Body of pancreas (tissue), 4 donors: ENCODE measurements around the gene KLHL25.
"Not testable (repeated sequence)": the region's sequence is repeated elsewhere in the genome, so short reads cannot be mapped to it uniquely, and the experiment has no call there.

Experiments
- POLR2A ChIP-seq, 3 donors: fragments of 450-650 bp; IDR thresholded peaks; one replicate each; pipeline ENCODE4 v1.6.1; 2016; ENCODE audit warnings: antibody characterized with exemption in 3 of 3, mild to moderate bottlenecking in 2 of 3
- TF ChIP-seq, protein P1 (sequence below), 7 experiments: fragments of 450-650 bp in 4 of 7; fragments of 200-600 bp in 3 of 7; sonication (generic) in 3 of 7; IDR thresholded peaks; one replicate each; pipeline ENCODE4 v1.5.1; 2016 to 2019; ENCODE audit warnings: antibody characterized with exemption in 7 of 7

DNA sequence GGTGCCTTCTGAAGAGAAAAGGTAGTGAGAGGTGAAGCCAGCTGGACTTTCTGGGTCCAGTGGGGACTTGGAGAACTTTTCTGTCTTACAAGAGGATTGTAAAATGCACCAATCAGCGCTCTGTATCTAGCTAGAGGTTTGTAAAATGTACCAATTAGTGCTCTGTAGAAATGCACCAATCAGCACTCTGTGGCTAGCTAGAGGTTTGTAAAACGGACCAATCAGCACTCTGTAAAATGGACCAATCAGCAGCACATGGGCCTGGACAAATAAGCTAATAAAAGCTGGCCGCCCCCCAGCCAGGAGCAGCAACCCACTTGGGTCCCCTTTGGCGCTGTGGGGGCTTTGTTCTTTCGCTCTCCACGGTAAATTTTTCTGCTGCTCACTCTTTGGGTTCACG lies 1.6 kb upstream of the KLHL25 start:
- TF ChIP-seq, protein P1, sequence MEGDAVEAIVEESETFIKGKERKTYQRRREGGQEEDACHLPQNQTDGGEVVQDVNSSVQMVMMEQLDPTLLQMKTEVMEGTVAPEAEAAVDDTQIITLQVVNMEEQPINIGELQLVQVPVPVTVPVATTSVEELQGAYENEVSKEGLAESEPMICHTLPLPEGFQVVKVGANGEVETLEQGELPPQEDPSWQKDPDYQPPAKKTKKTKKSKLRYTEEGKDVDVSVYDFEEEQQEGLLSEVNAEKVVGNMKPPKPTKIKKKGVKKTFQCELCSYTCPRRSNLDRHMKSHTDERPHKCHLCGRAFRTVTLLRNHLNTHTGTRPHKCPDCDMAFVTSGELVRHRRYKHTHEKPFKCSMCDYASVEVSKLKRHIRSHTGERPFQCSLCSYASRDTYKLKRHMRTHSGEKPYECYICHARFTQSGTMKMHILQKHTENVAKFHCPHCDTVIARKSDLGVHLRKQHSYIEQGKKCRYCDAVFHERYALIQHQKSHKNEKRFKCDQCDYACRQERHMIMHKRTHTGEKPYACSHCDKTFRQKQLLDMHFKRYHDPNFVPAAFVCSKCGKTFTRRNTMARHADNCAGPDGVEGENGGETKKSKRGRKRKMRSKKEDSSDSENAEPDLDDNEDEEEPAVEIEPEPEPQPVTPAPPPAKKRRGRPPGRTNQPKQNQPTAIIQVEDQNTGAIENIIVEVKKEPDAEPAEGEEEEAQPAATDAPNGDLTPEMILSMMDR (IDR thresholded peaks at IDR 0.05), result not testable (repeated sequence)
- not testable (repeated sequence) for TF ChIP-seq POLR2A (IDR thresholded peaks at IDR 0.05)
